ENCODE results near the gene P3H2.

DNA sequence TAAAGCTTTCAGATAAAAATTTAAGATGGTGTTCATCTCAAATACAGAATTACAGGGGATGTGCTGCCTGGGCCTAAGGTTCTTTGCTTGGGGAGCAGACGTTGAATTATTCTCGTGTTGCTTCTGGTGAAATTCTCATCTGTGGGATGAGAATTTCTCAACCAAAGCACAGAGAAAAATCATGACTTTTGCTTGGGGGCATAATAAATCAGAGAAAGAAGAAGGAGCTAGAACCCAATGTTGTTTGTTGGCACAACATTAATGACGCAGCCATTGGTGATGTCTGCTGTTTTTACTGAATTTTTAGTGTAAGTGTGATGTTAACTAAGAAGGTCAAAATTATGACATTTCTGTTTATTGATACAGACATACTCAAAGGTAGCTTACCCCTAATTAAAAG is 35.7 kb downstream of the P3H2 start:
- TF ChIP-seq, protein P1, sequence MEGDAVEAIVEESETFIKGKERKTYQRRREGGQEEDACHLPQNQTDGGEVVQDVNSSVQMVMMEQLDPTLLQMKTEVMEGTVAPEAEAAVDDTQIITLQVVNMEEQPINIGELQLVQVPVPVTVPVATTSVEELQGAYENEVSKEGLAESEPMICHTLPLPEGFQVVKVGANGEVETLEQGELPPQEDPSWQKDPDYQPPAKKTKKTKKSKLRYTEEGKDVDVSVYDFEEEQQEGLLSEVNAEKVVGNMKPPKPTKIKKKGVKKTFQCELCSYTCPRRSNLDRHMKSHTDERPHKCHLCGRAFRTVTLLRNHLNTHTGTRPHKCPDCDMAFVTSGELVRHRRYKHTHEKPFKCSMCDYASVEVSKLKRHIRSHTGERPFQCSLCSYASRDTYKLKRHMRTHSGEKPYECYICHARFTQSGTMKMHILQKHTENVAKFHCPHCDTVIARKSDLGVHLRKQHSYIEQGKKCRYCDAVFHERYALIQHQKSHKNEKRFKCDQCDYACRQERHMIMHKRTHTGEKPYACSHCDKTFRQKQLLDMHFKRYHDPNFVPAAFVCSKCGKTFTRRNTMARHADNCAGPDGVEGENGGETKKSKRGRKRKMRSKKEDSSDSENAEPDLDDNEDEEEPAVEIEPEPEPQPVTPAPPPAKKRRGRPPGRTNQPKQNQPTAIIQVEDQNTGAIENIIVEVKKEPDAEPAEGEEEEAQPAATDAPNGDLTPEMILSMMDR (conservative IDR thresholded peaks at IDR 0.05 in 1 of 2, IDR thresholded peaks at IDR 0.05 in 1 of 2; ENCODE audit: low read depth in 1 of 2, low read length in 2 of 2) = no peak
- no peak for TF ChIP-seq EZH2 (IDR thresholded peaks at IDR 0.05; ENCODE audit: low read length, missing control alignments)
